Stimulated activated CD4-positive, alpha-beta T cell treated with anti-CD3 and anti-CD28 coated beads, Interleukin-1b, Interleukin-23, amount 100 ng/mL, for 1 hour (primary cell): ENCODE results near the gene EDC3.

Experiments
- DNase-seq, 2 donors: peaks; one replicate each; pipeline ENCODE4 v3.0.0-alpha.2; 2020; ENCODE audit warnings: low read depth in 2 of 2

Gene EDC3

DNA sequence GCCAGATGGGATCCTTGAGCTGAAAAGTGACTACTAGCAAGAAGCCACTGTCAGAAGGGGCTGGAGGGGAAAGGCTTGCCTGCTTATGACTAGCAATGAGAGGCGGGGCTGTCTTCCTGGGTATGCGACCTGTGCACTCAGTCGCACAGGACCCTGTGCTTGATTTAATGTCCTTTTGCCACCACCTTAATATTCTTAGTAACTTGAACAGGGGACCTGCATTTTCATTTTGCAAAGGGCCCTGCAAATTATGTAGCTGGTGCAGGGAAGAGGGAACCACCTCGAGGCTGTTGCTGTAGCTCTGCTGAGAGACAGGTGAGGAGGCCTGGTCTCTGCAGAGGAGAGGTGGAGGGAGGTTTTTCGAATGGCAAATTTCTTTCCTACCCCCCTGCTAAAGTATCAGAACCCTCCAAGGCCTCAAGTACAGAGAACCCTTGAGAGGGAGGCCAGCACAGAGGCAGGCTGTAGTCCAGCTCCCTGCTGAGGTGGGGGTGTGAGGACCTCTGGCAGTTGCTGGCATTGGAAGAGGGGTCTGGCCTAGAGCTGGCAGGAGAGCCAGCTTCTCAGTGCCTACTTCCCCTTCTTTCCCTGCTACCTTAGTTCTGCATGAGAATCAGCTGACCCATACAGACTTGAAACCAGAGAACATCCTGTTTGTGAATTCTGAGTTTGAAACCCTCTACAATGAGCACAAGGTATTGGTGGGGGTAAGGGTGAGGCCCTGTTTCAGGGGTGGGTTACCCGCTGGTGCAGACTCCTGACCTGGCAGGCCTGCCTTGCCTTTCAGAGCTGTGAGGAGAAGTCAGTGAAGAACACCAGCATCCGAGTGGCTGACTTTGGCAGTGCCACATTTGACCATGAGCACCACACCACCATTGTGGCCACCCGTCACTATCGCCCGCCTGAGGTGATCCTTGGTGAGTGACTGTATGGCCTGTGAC lies 68.8 kb downstream of the EDC3 start:
- no peak for DNase-seq

- no peak for DNase-seq
Observed at GRCh38 chr15:74626336-74626735, 69.5 kb downstream of the EDC3 start.

DNA sequence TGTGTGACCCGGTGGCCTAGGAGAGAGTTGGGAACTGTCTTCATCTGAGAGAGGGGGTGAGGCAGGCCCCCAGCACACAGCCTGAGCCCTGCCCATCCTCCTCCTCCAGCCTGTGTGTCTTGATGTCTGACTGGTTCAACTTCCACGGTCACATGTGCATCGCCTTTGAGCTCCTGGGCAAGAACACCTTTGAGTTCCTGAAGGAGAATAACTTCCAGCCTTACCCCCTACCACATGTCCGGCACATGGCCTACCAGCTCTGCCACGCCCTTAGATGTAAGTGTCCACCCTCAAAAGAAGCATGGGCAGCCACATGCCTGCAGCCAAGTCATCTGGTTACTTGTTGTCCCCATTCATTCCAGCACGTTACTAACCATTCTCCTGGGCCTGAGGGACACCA lies 70.1 kb downstream of the EDC3 start:
- no peak for DNase-seq

DNA sequence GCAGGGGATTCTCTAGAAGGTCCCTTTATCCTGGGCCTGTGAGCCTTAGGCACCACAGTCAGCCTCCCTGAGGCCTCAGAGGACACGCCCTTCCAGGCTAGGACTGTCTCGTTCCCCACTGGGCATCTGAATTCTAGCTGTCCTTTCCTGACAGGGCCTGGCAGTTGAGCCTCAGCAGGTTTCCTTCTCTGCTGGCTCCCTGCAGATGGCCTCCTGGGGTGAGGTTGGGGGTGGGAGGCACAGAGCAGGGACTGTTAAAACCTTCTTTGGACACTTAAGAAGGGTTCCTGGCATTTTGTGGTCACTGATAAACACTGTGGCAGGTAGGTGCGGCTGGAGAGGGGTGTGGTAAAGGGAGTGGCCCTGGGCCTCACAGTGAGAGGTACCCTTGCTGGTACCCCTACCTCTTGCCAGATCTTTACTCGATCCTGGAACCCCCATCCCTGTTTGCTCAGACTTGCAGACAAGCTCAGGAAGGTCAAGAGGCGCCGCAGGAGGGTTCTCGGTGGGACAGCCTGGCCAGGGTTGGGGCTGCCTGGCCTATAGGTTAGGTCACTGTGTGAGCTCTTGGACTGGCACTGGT lies 71.7 kb downstream of the EDC3 start:
- no peak for DNase-seq

DNA sequence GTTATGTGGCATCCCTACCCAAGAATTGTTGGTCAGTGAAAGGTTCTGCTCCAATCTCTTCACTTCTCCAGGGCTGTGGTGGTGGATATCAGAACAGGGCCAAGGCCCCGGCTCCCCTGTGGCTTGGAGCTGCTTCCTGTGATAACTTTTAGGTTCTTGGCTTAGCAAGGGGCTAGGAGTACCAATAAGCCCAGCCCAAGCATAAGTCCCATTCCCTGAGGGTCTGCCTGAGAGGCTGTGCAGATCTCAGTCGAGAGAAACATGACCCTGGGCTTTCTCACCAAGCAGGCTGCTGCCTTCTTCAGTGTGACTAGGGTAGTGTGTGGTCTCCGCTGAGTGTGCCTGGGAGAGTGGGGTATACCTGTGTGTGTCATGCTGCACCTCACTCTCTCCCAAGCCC lies 73.1 kb downstream of the EDC3 start:
- DNase-seq = no peak

GRCh38 chr15:74621936-74622335 lies 73.9 kb downstream of the EDC3 start:
- no peak for DNase-seq

GRCh38 chr15:74621546-74621920 lies 74.3 kb downstream of the EDC3 start:
- no peak for DNase-seq

GRCh38 chr15:74620636-74621545 lies 74.9 kb downstream of the EDC3 start:
- DNase-seq = peak; percentile 17 to 52

- DNase-seq = no peak
Observed at GRCh38 chr15:74619916-74620635, 75.7 kb downstream of the EDC3 start.

GRCh38 chr15:74618841-74619596 lies 76.8 kb downstream of the EDC3 start:
- DNase-seq = no peak

- no peak for DNase-seq
Observed at GRCh38 chr15:74616996-74617395, 78.8 kb downstream of the EDC3 start.

- peak; percentile 30 to 47 for DNase-seq
Observed at GRCh38 chr15:74616366-74616939, 79.4 kb downstream of the EDC3 start.

GRCh38 chr15:74615508-74616365 lies 80.1 kb downstream of the EDC3 start, which contains the start of gene CLK3:
CLK3 (plus strand) TSS chr15:74615836; CDS start chr15:74619197, 3,361 bp downstream.
- peak; percentile 90 to 96 for DNase-seq

- DNase-seq = peak; percentile 72 to 82
Observed at GRCh38 chr15:74614744-74615507, 80.9 kb downstream of the EDC3 start.

GRCh38 chr15:74613953-74614743 lies 81.7 kb downstream of the EDC3 start:
- DNase-seq = no peak

- no peak for DNase-seq
Observed at GRCh38 chr15:74613089-74613952, 82.5 kb downstream of the EDC3 start.

GRCh38 chr15:74612677-74613076 lies 83.1 kb downstream of the EDC3 start:
- no peak for DNase-seq
